GM20000 (cell line): ENCODE measurements around the gene SLC25A15.
"Not testable (repeated sequence)": the region's sequence is repeated elsewhere in the genome, so short reads cannot be mapped to it uniquely, and the experiment has no call there.

ENCODE experiments used
- DNase-seq: peaks from one replicate; pipeline ENCODE4 v3.0.0; 2012; ENCODE audit warnings: low spot score
- CTCF ChIP-seq: IDR thresholded peaks from 2 replicates; pipeline ENCODE4 v1.5.1; 2012; ENCODE audit warnings: mild to moderate bottlenecking, control low read depth; ENCODE audit errors: extremely low read depth, missing control alignments

SLC25A15 gene

GRCh38 chr13:40814803-40815202 lies 25.4 kb downstream of the SLC25A15 start:
- DNase-seq = no peak
- TF ChIP-seq CTCF = no peak

GRCh38 chr13:40818926-40819325 lies 29.5 kb downstream of the SLC25A15 start:
- no peak for DNase-seq
- TF ChIP-seq CTCF = no peak

GRCh38 chr13:40819797-40820315 lies 30.4 kb downstream of the SLC25A15 start:
- TF ChIP-seq CTCF = no peak
- no peak for DNase-seq

- not testable (repeated sequence) for DNase-seq
These were observed 50.3 kb downstream of the SLC25A15 start for GRCh38 chr13:40839725-40840124.

- not testable (repeated sequence) for DNase-seq
These were observed 51.5 kb downstream of the SLC25A15 start for GRCh38 chr13:40840955-40841354.
